ENCODE measurements around the gene NEK10.
"Not testable (repeated sequence)": the region's sequence is repeated elsewhere in the genome, so short reads cannot be mapped to it uniquely, and the experiment has no call there.

NEK10 gene

GRCh38 chr3:27293939-27294338 lies 75.2 kb downstream of the NEK10 start:
- H3K4me3 Mint-ChIP-seq = no peak overlapping the region
- DNase-seq (ENCODE audit: low spot score in 2 of 2) = no peak
- H3K27me3 Mint-ChIP-seq = no peaks in the 10 kb centered on the region
- no peaks in the 10 kb centered on the region for H3K36me3 Mint-ChIP-seq (ENCODE audit: insufficient read depth)
- no peaks in the 10 kb centered on the region for H3K9me3 Mint-ChIP-seq
- no peak overlapping the region for H3K27ac Mint-ChIP-seq (ENCODE audit: low read depth)
- H3K4me1 Mint-ChIP-seq = no peaks in the 10 kb centered on the region
- no peak for ATAC-seq (replicated peaks; ENCODE audit: extremely low read depth, poor library complexity, severe bottlenecking)

GRCh38 chr3:27290760-27291159 lies 78.4 kb downstream of the NEK10 start:
- no peaks in the 10 kb centered on the region for H3K36me3 Mint-ChIP-seq (ENCODE audit: insufficient read depth)
- no peak overlapping the region for H3K27ac Mint-ChIP-seq (ENCODE audit: low read depth)
- H3K9me3 Mint-ChIP-seq = no peaks in the 10 kb centered on the region
- no peaks in the 10 kb centered on the region for H3K27me3 Mint-ChIP-seq
- no peak for DNase-seq (ENCODE audit: low spot score in 2 of 2)
- no peak for ATAC-seq (replicated peaks; ENCODE audit: extremely low read depth, poor library complexity, severe bottlenecking)
- H3K4me3 Mint-ChIP-seq = no peak overlapping the region
- no peaks in the 10 kb centered on the region for H3K4me1 Mint-ChIP-seq

DNA sequence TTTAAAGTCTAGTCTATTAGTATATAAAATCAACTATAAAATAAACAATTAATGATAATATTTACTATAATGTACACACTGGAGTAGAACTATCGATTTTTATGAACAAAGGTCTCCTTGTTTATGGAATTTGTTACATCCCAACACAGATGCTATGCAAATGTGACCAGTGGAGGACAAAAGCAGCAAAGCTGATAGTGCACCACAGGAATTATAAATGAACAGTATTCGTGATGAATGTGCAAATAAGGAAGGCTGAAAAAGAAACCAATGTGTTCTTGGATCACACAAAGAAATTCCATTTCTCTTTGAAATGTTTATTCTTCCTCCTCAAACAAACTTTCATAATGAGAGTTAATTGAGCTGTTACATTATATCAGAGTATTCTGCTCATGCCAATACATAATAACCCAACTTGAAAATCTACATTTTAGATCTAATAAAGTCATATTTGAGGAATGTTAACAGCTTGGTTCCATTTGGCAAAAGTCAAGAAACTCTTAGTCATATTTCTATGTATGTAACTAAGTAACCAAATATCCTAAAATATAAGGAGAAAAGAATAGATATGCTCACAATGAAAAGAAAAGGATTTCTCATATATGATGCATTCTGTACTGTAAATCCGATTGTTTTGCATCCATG lies 79.3 kb downstream of the NEK10 start:
- no peaks in the 10 kb centered on the region for H3K4me1 Mint-ChIP-seq
- H3K9me3 Mint-ChIP-seq = no peaks in the 10 kb centered on the region
- H3K4me3 Mint-ChIP-seq = no peak overlapping the region
- no peaks in the 10 kb centered on the region for H3K36me3 Mint-ChIP-seq (ENCODE audit: insufficient read depth)
- no peaks in the 10 kb centered on the region for H3K27me3 Mint-ChIP-seq
- H3K27ac Mint-ChIP-seq (ENCODE audit: low read depth) = no peak overlapping the region
- no peak for ATAC-seq (replicated peaks; ENCODE audit: extremely low read depth, poor library complexity, severe bottlenecking)
- DNase-seq (ENCODE audit: low spot score in 2 of 2) = no peak

DNA sequence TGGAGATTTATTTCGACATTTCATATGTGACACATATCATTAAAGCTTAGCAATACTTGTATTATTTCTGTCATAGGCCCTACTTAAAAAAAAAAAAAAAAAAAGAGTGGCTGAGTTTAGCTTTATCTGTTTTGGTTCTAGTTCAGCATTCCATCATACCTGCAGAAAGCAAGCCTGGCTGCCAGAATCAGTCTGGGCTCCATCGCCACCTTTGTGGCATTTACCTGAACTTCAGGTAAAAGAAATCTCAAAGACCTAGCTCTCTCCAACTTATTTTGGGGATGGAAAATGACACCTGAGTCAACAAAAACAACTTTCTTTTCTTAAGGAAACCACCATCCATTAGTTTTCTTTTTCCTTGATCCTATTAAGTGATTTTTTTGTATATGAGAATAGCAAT lies 82.1 kb downstream of the NEK10 start:
- no peaks in the 10 kb centered on the region for H3K9me3 Mint-ChIP-seq
- no peaks in the 10 kb centered on the region for H3K4me1 Mint-ChIP-seq

GRCh38 chr3:27286467-27286866 lies 82.7 kb downstream of the NEK10 start:
- H3K36me3 Mint-ChIP-seq (ENCODE audit: insufficient read depth); H3K27me3 Mint-ChIP-seq; H3K27ac Mint-ChIP-seq (ENCODE audit: low read depth); H3K4me3 Mint-ChIP-seq; DNase-seq (ENCODE audit: low spot score in 2 of 2); H3K4me1 Mint-ChIP-seq; ATAC-seq (replicated peaks; ENCODE audit: extremely low read depth, poor library complexity, severe bottlenecking); H3K9me3 Mint-ChIP-seq: not testable (repeated sequence)

More for the DNA sequence above, 82.1 kb downstream of the NEK10 start:
- ATAC-seq (replicated peaks; ENCODE audit: extremely low read depth, poor library complexity, severe bottlenecking) (no peak), DNase-seq (ENCODE audit: low spot score in 2 of 2) (no peak)
- H3K27me3 Mint-ChIP-seq = no peaks in the 10 kb centered on the region
- H3K4me3 Mint-ChIP-seq = no peak overlapping the region
- H3K27ac Mint-ChIP-seq (ENCODE audit: low read depth) = no peak overlapping the region
- H3K36me3 Mint-ChIP-seq (ENCODE audit: insufficient read depth) = no peaks in the 10 kb centered on the region

DNA sequence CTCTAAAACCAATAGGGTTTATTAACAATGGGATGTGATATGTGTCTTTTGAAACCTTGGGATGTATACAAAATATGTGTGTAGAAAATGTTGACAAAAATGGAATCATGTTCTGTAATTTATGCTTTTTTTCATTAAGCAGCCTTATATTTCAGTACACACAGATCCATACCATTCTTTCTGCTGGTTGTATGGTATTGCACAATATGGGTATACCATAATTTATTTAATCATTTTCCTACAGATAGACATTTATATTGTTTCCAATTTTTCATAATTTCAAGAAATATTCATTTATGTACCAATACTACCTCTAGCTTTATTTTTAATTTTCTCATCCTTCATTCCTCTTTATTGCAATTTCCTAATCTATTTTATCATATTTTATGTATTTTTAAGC lies 83.5 kb downstream of the NEK10 start:
- no peak overlapping the region for H3K27ac Mint-ChIP-seq (ENCODE audit: low read depth)
- H3K9me3 Mint-ChIP-seq = peaks cover 6% of the 10 kb centered on the region
- no peaks in the 10 kb centered on the region for H3K27me3 Mint-ChIP-seq
- no peak overlapping the region for H3K4me3 Mint-ChIP-seq
- ATAC-seq (replicated peaks; ENCODE audit: extremely low read depth, poor library complexity, severe bottlenecking) = no peak
- no peak for DNase-seq (ENCODE audit: low spot score in 2 of 2)
- no peaks in the 10 kb centered on the region for H3K36me3 Mint-ChIP-seq (ENCODE audit: insufficient read depth)
- H3K4me1 Mint-ChIP-seq = no peaks in the 10 kb centered on the region

DNA sequence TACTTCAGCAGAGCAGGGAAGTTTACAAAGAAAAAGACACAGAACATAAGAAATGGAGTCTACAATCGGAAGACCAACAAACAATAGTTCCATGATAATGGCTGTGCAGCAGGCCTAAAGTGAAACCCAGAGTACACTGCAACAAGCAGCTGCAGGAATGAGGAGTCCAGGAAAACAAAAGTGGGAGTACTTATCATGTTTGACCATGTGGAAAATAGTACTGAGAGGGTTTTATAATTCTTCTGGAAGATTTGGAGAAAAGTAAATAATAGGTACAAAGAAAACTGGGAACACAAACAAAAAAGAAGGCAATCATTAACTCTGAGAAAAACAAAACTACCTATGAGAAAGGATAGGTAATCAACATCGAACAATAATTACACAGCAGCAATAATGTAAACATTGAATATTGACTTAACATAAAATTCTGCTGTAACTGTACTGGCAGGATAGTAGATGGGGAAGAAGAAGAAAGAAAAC lies 87.5 kb downstream of the NEK10 start:
- DNase-seq (ENCODE audit: low spot score in 2 of 2) = no peak
- no peak for ATAC-seq (replicated peaks; ENCODE audit: extremely low read depth, poor library complexity, severe bottlenecking)
- Mint-ChIP-seq H3K36me3 (ENCODE audit: insufficient read depth) (no peaks in the 10 kb centered on the region), H3K27me3 (no peaks in the 10 kb centered on the region), H3K27ac (ENCODE audit: low read depth) (no peak overlapping the region), H3K4me1 (no peaks in the 10 kb centered on the region), H3K4me3 (no peak overlapping the region), H3K9me3 (peaks cover 6% of the 10 kb centered on the region)

DNA sequence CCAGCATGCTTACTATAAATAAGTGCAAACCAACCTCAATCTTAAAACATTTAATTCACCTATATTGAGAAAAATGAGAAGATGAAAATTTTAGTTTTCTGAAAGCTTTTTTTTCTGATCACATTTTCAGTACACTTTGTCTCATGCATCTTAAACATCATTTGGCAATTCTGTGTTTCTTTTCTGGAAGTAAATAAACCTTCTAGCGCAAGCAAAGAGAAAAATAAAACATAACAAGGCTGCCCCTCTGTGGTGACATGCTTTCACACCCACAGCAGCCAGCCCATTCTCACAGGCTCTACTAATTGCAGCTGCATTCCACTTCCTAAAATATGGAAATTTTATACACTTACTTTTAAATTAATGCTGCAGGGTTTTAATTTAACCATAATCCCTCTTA lies 90.1 kb downstream of the NEK10 start:
- H3K36me3 Mint-ChIP-seq (ENCODE audit: insufficient read depth) = no peaks in the 10 kb centered on the region
- H3K4me3 Mint-ChIP-seq = no peak overlapping the region
- DNase-seq (ENCODE audit: low spot score in 2 of 2) (no peak), ATAC-seq (replicated peaks; ENCODE audit: extremely low read depth, poor library complexity, severe bottlenecking) (no peak)
- peaks cover 6% of the 10 kb centered on the region for H3K9me3 Mint-ChIP-seq
- no peak overlapping the region for H3K27ac Mint-ChIP-seq (ENCODE audit: low read depth)
- no peaks in the 10 kb centered on the region for H3K27me3 Mint-ChIP-seq
- H3K4me1 Mint-ChIP-seq = no peaks in the 10 kb centered on the region

GRCh38 chr3:27278383-27279055 lies 90.7 kb downstream of the NEK10 start:
- DNase-seq (ENCODE audit: low spot score in 2 of 2) (no peak), ATAC-seq (replicated peaks; ENCODE audit: extremely low read depth, poor library complexity, severe bottlenecking) (no peak)

DNA sequence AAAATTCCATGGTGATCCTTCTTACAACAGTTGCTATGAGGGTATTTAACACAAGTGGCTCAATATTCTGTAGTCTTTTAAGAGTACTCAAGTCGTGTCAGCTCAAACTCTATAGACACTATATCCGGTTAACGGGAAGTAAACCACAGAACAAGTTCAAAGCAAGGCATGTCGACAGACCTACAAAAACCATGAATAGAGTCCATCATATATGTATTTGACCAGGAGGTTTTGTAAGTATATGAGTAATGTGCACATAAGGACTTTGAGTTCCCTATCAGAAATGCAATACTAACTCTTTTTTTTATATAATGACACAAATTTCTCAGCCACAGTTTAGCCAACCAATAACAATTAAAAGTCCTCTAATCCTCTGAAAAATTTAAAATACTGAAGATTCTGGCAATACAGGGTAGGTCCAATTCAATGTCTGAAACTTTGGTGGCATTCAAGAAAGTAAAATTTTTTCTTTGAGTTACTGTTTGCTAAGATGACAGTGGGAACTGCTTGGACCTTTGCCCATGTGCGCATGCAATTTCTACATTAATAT lies 93.7 kb downstream of the NEK10 start:
- Mint-ChIP-seq H3K4me1 (no peaks in the 10 kb centered on the region), H3K4me3 (no peak overlapping the region), H3K9me3 (no peaks in the 10 kb centered on the region), H3K27ac (ENCODE audit: low read depth) (no peak overlapping the region), H3K36me3 (ENCODE audit: insufficient read depth) (no peaks in the 10 kb centered on the region), H3K27me3 (peaks cover 5% of the 10 kb centered on the region)
- ATAC-seq (replicated peaks; ENCODE audit: extremely low read depth, poor library complexity, severe bottlenecking) = no peak
- DNase-seq (ENCODE audit: low spot score in 2 of 2) = no peak

More at GRCh38 chr3:27278383-27279055, 90.7 kb downstream of the NEK10 start:
- Mint-ChIP-seq H3K4me1 (no peaks in the 10 kb centered on the region), H3K9me3 (peaks cover 6% of the 10 kb centered on the region), H3K27me3 (no peaks in the 10 kb centered on the region), H3K4me3 (no peak overlapping the region), H3K27ac (ENCODE audit: low read depth) (no peak overlapping the region), H3K36me3 (ENCODE audit: insufficient read depth) (no peaks in the 10 kb centered on the region)

- ATAC-seq (replicated peaks; ENCODE audit: extremely low read depth, poor library complexity, severe bottlenecking) (no peak), DNase-seq (ENCODE audit: low spot score in 2 of 2) (no peak)
- H3K27ac Mint-ChIP-seq (ENCODE audit: low read depth) = no peak overlapping the region
- no peaks in the 10 kb centered on the region for H3K4me1 Mint-ChIP-seq
- peaks cover 6% of the 10 kb centered on the region for H3K9me3 Mint-ChIP-seq
- H3K36me3 Mint-ChIP-seq (ENCODE audit: insufficient read depth) = no peaks in the 10 kb centered on the region
- peaks cover 28% of the 10 kb centered on the region for H3K27me3 Mint-ChIP-seq
- no peak overlapping the region for H3K4me3 Mint-ChIP-seq
Measured at GRCh38 chr3:27271890-27272289, 97.3 kb downstream of the NEK10 start.

GRCh38 chr3:27254896-27255295 lies 114.3 kb downstream of the NEK10 start:
- Mint-ChIP-seq H3K4me3 (no peak overlapping the region), H3K36me3 (ENCODE audit: insufficient read depth) (no peaks in the 10 kb centered on the region), H3K4me1 (no peaks in the 10 kb centered on the region), H3K27me3 (peaks cover 45% of the 10 kb centered on the region), H3K9me3 (no peaks in the 10 kb centered on the region), H3K27ac (ENCODE audit: low read depth) (no peak overlapping the region)
- no peak for ATAC-seq (replicated peaks; ENCODE audit: extremely low read depth, poor library complexity, severe bottlenecking)
- no peak for DNase-seq (ENCODE audit: low spot score in 2 of 2)

- no peaks in the 10 kb centered on the region for H3K36me3 Mint-ChIP-seq (ENCODE audit: insufficient read depth)
- DNase-seq (ENCODE audit: low spot score in 2 of 2) (no peak), ATAC-seq (replicated peaks; ENCODE audit: extremely low read depth, poor library complexity, severe bottlenecking) (no peak)
- H3K27me3 Mint-ChIP-seq = peaks cover 55% of the 10 kb centered on the region
- no peak overlapping the region for H3K27ac Mint-ChIP-seq (ENCODE audit: low read depth)
- H3K4me1 Mint-ChIP-seq = no peaks in the 10 kb centered on the region
- peaks cover 7% of the 10 kb centered on the region for H3K9me3 Mint-ChIP-seq
- no peak overlapping the region for H3K4me3 Mint-ChIP-seq
Measured at GRCh38 chr3:27253831-27254230, 115.4 kb downstream of the NEK10 start.
